Choroid plexus epithelial cell (primary cell): ENCODE measurements around the gene RERG.

ENCODE experiments used
- DNase-seq: peaks from one replicate; pipeline ENCODE4 v3.0.0-alpha.2; 2010; ENCODE audit warnings: low read depth
- H3K4me3 ChIP-seq: 2 replicates; pipeline ENCODE4 v1.5.1; 2011; ENCODE audit warnings: low read depth, mild to moderate bottlenecking, control low read depth, low read length, moderate library complexity
- TF ChIP-seq, protein P1 (sequence below): conservative IDR thresholded peaks from 2 replicates; pipeline ENCODE4 v1.5.1; 2011; ENCODE audit warnings: low read depth, mild to moderate bottlenecking, control low read depth, inconsistent platforms, low read length, moderate library complexity

The RERG gene

DNA sequence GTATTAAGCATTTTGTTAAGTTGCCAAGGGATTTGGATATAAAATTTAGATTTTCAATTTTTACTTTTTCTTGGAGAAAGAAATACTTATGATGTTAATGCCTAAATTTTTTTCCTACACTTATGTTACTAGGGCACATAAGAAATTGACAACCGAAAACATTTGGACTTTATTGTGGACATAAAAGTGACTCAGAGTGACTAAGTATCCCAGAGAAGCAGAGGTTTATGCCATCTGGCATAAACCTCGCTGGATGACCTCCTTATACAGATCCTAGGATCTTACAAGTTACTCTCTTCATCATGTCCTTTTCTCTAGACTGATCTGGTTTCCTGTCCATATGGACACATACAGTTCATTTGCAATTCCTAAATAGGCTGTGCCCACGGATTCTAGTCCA, 89.8 kb downstream of the RERG start:
- DNase-seq = no peak
- TF ChIP-seq, protein P1, sequence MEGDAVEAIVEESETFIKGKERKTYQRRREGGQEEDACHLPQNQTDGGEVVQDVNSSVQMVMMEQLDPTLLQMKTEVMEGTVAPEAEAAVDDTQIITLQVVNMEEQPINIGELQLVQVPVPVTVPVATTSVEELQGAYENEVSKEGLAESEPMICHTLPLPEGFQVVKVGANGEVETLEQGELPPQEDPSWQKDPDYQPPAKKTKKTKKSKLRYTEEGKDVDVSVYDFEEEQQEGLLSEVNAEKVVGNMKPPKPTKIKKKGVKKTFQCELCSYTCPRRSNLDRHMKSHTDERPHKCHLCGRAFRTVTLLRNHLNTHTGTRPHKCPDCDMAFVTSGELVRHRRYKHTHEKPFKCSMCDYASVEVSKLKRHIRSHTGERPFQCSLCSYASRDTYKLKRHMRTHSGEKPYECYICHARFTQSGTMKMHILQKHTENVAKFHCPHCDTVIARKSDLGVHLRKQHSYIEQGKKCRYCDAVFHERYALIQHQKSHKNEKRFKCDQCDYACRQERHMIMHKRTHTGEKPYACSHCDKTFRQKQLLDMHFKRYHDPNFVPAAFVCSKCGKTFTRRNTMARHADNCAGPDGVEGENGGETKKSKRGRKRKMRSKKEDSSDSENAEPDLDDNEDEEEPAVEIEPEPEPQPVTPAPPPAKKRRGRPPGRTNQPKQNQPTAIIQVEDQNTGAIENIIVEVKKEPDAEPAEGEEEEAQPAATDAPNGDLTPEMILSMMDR = no peak
- no peak overlapping the region for H3K4me3 ChIP-seq

DNA sequence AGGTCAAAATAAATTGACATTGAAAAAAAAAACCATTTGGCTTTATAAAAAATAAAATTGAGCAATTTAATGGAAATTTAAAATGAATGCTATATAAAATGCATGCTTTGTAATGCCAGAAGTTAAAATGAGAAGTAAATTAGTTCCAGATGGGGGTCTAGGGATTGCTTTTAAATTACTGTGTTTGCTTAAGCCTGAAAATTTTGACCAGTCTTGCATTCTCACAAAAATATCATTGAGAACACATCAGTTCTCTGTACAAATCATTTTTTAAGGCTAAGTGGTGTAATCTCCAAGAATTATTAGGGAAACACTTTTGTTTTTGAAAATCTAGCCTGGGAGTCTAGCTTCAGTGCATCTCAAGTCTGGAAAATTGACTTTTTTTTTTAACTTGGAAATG, 90.7 kb downstream of the RERG start:
- TF ChIP-seq, protein P1 = no peak
- H3K4me3 ChIP-seq = no peak overlapping the region
- no peak for DNase-seq

DNA sequence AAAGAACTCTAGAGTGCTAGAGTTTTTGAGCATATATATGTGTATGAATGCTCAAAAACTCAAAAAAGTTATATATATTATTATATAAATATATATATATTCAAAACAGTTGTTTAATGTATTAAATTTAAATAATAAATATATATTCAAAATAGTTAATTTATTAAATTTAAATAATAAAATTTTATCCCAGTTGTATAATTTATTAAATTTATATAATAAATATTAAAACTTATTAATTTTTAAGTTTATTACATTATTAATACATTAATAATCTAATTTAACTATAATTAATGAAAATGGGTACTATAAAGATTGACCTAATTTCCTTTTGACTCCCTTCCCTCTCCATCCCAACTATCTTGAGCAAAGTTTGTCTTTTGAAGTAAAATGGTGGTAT, 97.8 kb downstream of the RERG start:
- TF ChIP-seq, protein P1 = no peak
- no peak for DNase-seq
- H3K4me3 ChIP-seq = no peak overlapping the region

DNA sequence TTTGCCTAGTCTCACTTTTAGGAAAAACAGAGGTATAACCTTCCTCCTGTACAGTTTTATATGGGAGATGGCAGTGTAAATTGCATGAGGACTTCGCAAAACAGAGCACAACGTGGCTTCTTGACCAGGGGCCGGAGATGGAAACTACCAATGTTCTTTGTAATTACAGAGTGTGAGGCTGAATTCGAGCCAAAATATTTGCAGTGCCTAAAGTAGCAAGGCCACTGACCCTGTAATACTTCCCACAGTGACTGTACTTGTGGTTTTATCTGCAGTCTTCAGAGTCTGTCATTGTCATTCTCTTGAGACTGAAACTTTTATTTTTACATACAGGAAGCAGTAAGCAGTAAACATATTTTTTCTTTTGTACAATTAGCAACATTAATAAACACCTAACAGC, 98.9 kb downstream of the RERG start:
- H3K4me3 ChIP-seq = no peak overlapping the region
- TF ChIP-seq, protein P1 = no peak
- DNase-seq = peak; percentile 14

DNA sequence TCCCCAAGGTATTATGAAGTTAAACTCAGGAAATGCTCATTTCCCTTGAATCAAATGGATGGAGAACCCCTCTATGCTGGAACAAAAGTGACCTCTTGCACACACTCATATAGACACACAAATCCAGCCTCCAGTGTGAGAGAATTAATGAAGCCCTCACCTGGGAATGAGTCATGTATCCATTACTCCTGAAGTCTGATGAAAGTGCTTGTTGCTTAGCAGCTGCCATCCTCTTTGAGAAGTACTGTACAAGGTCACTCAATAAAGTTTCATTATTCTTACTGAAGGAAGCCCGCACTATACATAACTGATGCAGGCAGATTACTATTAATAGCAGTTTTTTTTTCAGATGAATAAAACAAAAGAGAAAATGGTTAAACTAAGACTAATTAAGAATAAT, 102.3 kb downstream of the RERG start:
- TF ChIP-seq, protein P1 = no peak
- DNase-seq = no peak
- H3K4me3 ChIP-seq = no peak overlapping the region

DNA sequence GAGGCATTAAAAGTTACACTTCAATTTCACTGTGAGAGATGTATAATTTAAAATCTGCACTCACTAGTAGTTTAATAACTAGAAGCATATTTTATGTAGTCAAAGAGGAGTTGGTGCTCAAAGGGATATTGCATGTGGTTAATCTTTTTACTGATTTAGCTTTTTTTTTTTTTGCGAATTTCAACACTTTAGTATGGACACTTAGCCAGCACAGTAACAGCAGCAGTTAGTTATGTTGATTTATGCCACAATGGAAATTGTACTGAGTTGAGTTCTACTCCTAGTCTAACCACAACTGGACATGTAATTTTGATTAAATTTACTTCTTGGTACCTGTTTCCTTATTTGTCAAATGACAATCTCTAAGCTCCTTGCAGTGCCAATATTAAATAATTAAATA, 104.2 kb downstream of the RERG start:
- H3K4me3 ChIP-seq = no peak overlapping the region
- TF ChIP-seq, protein P1 = no peak
- DNase-seq = no peak

DNA sequence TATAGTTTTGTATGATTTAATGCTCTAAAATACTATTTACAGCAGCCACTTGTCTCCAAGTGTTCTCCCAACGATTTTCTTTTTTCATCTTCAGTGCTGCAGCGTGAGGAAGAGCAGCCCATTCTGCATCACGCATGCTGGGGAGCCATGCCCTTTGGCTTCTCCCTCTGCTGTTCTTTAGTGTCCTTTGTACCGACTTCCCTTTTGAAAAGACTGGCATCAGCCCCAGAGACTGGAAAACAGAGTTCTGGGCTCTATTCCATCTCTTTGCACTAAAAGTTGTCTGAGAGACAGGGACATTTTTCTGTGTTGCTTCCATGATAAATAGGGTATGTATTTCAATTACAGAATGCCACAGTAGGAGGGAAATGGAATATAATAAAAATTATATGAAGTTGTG, 105.1 kb downstream of the RERG start:
- H3K4me3 ChIP-seq = no peak overlapping the region
- peak; percentile 4 for DNase-seq
- TF ChIP-seq, protein P1 = no peak
